CD14-positive monocyte (primary cell): ENCODE measurements around the gene SDK1. TPM values are rescaled to one million over a fixed set of nuclear protein-coding genes. Genes with fewer than 3 reads are reported as not detected.

Experiments used
- DNase-seq, 3 donors: peaks; one replicate each; pipeline ENCODE4 v3.0.0-alpha.2; 2011 to 2022
- H2AFZ ChIP-seq: 2 replicates; pipeline ENCODE4 v1.6.0; 2012; ENCODE audit warnings: mild to moderate bottlenecking, low read depth, low read length, inconsistent platforms; ENCODE audit not compliant: insufficient read depth, poor library complexity, severe bottlenecking
- H3K27ac ChIP-seq, 2 donors: 1 replicate in 1 of 2; 2 replicates in 1 of 2; pipeline ENCODE4 v1.5.1; 2012 to 2013; ENCODE audit warnings: low read length in 2 of 2, control low read depth in 1 of 2, inconsistent platforms in 1 of 2, low read depth in 1 of 2, mild to moderate bottlenecking in 1 of 2
- H3K27me3 ChIP-seq, 2 donors: one replicate each; pipeline versions ENCODE4 v1.6.0 to v1.6.1; 2011 to 2013; ENCODE audit warnings: low read length in 2 of 2; ENCODE audit not compliant: control insufficient read depth in 2 of 2, insufficient read depth in 2 of 2
- H3K36me3 ChIP-seq, 2 donors: replicated peaks in 1 of 2; 1 replicate in 1 of 2; 2 replicates in 1 of 2; pipeline versions ENCODE4 v1.5.1 to v1.6.1; 2012 to 2013; ENCODE audit warnings: low read length in 2 of 2, control low read depth in 1 of 2, inconsistent platforms in 1 of 2, mild to moderate bottlenecking in 1 of 2; ENCODE audit not compliant: insufficient read depth in 2 of 2, control insufficient read depth in 1 of 2
- H3K4me1 ChIP-seq, 2 donors: 1 replicate in 1 of 2; 2 replicates in 1 of 2; pipeline versions ENCODE4 v1.5.1 to v1.6.1; 2012 to 2013; ENCODE audit warnings: low read length in 2 of 2, control low read depth in 1 of 2, inconsistent platforms in 1 of 2, mild to moderate bottlenecking in 1 of 2, moderate library complexity in 1 of 2; ENCODE audit not compliant: insufficient read depth in 2 of 2, control insufficient read depth in 1 of 2
- H3K4me2 ChIP-seq: replicated peaks from 2 replicates; pipeline ENCODE3; 2012; ENCODE audit warnings: low read length, moderate library complexity, mild to moderate bottlenecking; ENCODE audit not compliant: poor library complexity, severe bottlenecking; ENCODE audit errors: extremely low read depth
- H3K4me3 ChIP-seq, 3 experiments: fragments of 200-600 bp in 1 of 3; sonication (generic) in 1 of 3; replicated peaks in 1 of 3; 1 replicate in 2 of 3; 2 replicates in 1 of 3; pipeline ENCODE4 v1.5.1; 2011 to 2013; ENCODE audit warnings: low read length in 3 of 3, mild to moderate bottlenecking in 3 of 3, control low read depth in 2 of 3, low read depth in 2 of 3, inconsistent platforms in 1 of 3, moderate library complexity in 1 of 3
- H3K79me2 ChIP-seq: 2 replicates; pipeline ENCODE4 v1.6.0; 2012; ENCODE audit warnings: mild to moderate bottlenecking, control low read depth, inconsistent platforms, low read length, moderate library complexity; ENCODE audit not compliant: insufficient read depth
- H3K9ac ChIP-seq: 2 replicates; pipeline ENCODE4 v1.6.0; 2017; ENCODE audit warnings: low read length, mild to moderate bottlenecking; ENCODE audit not compliant: insufficient read depth, poor library complexity, severe bottlenecking
- H3K9me3 ChIP-seq, 2 donors: replicated peaks in 1 of 2; 1 replicate in 1 of 2; 2 replicates in 1 of 2; pipeline versions ENCODE4 v1.5.1 to v1.6.1; 2012 to 2013; ENCODE audit warnings: low read length in 2 of 2, control low read depth in 1 of 2; ENCODE audit not compliant: control insufficient read depth in 1 of 2, insufficient read depth in 1 of 2
- H4K20me1 ChIP-seq: 2 replicates; pipeline ENCODE4 v1.6.0; 2012; ENCODE audit warnings: mild to moderate bottlenecking, low read length, control low read depth, moderate library complexity; ENCODE audit not compliant: insufficient read depth
- H3K27ac Mint-ChIP-seq, 7 donors: one replicate each; pipeline ENCODE4 v1.8.0; 2020; ENCODE audit warnings: mild to moderate bottlenecking in 7 of 7, mixed read lengths in 7 of 7, moderate library complexity in 6 of 7, inconsistent platforms in 2 of 7
- H3K27me3 Mint-ChIP-seq, 3 donors: one replicate each; pipeline ENCODE4 v1.8.0; 2021 to 2022; ENCODE audit warnings: low read depth in 3 of 3, mild to moderate bottlenecking in 3 of 3, mixed read lengths in 3 of 3, moderate library complexity in 3 of 3, inconsistent platforms in 1 of 3
- H3K36me3 Mint-ChIP-seq, 2 donors: one replicate each; pipeline ENCODE4 v1.8.0; 2020; ENCODE audit warnings: mixed read lengths in 2 of 2, inconsistent platforms in 1 of 2, mild to moderate bottlenecking in 1 of 2
- H3K4me1 Mint-ChIP-seq: one replicate; pipeline ENCODE4 v1.8.0; 2020; ENCODE audit warnings: mild to moderate bottlenecking, mixed read lengths
- H3K4me3 Mint-ChIP-seq, 2 donors: one replicate each; pipeline ENCODE4 v1.8.0; 2020; ENCODE audit warnings: mild to moderate bottlenecking in 2 of 2, mixed read lengths in 2 of 2, moderate library complexity in 1 of 2
- H3K9me3 Mint-ChIP-seq, 7 donors: one replicate each; pipeline ENCODE4 v1.8.0; 2020 to 2022; ENCODE audit warnings: mixed read lengths in 7 of 7, mild to moderate bottlenecking in 6 of 7, moderate library complexity in 6 of 7, inconsistent platforms in 2 of 7
- WGBS: methylation state at CpG from one replicate; pipeline ENCODE4 v1.1.5; 2013; ENCODE audit warnings: missing lambda C conversion rate; ENCODE audit not compliant: insufficient coverage; 5-methylcytosine and 5-hydroxymethylcytosine counted together
- intact Hi-C, 2 donors: fragments of 100-400 bp; cut with micrococcal nuclease; formaldehyde crosslinking; loops; one replicate each; pipeline versions ENCODE4 v1.15.0 to v1.15.1; 2023
- polyA plus RNA-seq, 3 donors: library from polyadenylated mRNA; depleted of rRNA in 1 of 3; unstranded in 2 of 3; stranded (reverse) in 1 of 3; fragments of 300-500 nt in 2 of 3; fragments of >200 nt in 1 of 3; fragmentation: Illumina TruSeq in 2 of 3; gene quantifications; 1 replicate in 2 of 3; 2 replicates in 1 of 3; pipeline ENCODE4 v1.2.3, GENCODE V29; 2012 to 2021
- TF ChIP-seq, protein P1 (sequence below): fragments of 200-600 bp; IDR thresholded peaks from one replicate; pipeline ENCODE4 v1.8.0; 2022; ENCODE audit warnings: antibody characterized with exemption, mild to moderate bottlenecking

Gene SDK1
- polyA plus RNA-seq, 3 donors, result 0.01 TPM; not detected in 2

DNA sequence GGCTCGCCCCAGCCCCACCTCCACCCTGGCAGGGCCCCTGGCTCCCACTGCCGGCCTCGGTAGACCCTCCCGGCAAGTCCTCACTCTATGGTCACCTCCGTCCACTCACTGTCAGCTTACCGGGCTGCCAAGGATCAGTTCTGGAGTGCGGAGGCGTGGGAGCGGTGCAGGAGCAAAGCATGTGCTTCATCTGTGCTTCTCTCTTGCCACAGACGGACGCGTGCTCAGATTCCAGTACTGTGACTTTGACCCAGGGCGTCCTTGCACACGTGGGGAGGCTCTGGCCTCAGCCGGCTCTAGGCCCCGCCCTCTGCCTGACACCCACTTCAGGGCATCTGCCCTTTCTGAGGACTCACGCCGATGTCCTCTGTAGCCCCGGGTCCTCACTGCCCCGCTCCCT lies 833.6 kb downstream of the SDK1 start:
- WGBS, result 88% methylated on average over 20 of the region's 20 CpGs
- TF ChIP-seq, protein P1, sequence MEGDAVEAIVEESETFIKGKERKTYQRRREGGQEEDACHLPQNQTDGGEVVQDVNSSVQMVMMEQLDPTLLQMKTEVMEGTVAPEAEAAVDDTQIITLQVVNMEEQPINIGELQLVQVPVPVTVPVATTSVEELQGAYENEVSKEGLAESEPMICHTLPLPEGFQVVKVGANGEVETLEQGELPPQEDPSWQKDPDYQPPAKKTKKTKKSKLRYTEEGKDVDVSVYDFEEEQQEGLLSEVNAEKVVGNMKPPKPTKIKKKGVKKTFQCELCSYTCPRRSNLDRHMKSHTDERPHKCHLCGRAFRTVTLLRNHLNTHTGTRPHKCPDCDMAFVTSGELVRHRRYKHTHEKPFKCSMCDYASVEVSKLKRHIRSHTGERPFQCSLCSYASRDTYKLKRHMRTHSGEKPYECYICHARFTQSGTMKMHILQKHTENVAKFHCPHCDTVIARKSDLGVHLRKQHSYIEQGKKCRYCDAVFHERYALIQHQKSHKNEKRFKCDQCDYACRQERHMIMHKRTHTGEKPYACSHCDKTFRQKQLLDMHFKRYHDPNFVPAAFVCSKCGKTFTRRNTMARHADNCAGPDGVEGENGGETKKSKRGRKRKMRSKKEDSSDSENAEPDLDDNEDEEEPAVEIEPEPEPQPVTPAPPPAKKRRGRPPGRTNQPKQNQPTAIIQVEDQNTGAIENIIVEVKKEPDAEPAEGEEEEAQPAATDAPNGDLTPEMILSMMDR, result no peak

DNA sequence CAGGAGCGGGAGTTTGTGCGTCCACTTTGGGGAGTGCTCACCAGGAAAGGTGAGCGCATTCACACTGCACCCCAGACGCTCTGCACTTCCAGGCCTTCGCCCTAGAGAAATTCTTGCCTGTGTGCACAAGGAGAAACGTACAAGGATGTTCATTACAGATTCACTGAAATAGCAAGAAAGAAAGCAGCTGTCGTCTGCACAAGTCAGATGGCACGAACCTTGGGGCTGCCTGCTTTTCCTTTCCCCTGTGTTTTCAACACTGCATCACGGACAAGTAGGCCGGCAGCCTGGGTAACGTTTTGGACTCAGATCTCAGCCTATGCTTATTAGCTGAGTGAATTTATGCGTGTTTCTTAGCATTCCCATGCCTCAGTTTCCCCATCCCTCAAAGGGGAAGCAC lies 834.2 kb downstream of the SDK1 start:
- Histone ChIP-seq H4K20me1 (no peaks in the 10 kb centered on the region), H3K9me3 (no peaks in the 10 kb centered on the region), H3K27ac (no peak overlapping the region), H3K79me2 (no peaks in the 10 kb centered on the region), H3K4me1 (no peaks in the 10 kb centered on the region), H2AFZ (no peak overlapping the region), H3K27me3 (no peaks in the 10 kb centered on the region), H3K4me3 (no peak overlapping the region), H3K36me3 (no peaks in the 10 kb centered on the region), H3K4me2 (no peak overlapping the region), H3K9ac (no peak overlapping the region)
- TF ChIP-seq, protein P1, result no peak
- intact Hi-C loops, result no loop called here
- H3K4me1 Mint-ChIP-seq, result no peaks in the 10 kb centered on the region
- H3K27ac Mint-ChIP-seq, result peak overlapping the region in 1 of 7 donors; percentile 36
- H3K27me3 Mint-ChIP-seq, result peaks cover 0 to 3% (median 2%) of the 10 kb centered on the region in 3 donors
- DNase-seq, result no peak
- H3K36me3 Mint-ChIP-seq, result no peaks in the 10 kb centered on the region
- 94% methylated on average over 11 of the region's 12 CpGs for WGBS
- no peak overlapping the region for H3K4me3 Mint-ChIP-seq
- peaks cover 0 to 3% (median 0%) of the 10 kb centered on the region in 7 donors for H3K9me3 Mint-ChIP-seq

More for the DNA sequence above, 833.6 kb downstream of the SDK1 start:
- peaks cover 0 to 3% (median 0%) of the 10 kb centered on the region in 7 donors for H3K9me3 Mint-ChIP-seq
- no peak overlapping the region for H3K4me2 ChIP-seq
- intact Hi-C loops, result no loop called here
- no peaks in the 10 kb centered on the region for H3K4me1 Mint-ChIP-seq
- no peaks in the 10 kb centered on the region for H3K79me2 ChIP-seq
- H3K9me3 ChIP-seq, result no peaks in the 10 kb centered on the region
- no peaks in the 10 kb centered on the region for H3K27me3 ChIP-seq
- H3K4me3 ChIP-seq, result no peak overlapping the region
- no peak overlapping the region for H2AFZ ChIP-seq
- H3K9ac ChIP-seq, result no peak overlapping the region
- H3K27ac ChIP-seq, result no peak overlapping the region
- no peak for DNase-seq
- H3K4me3 Mint-ChIP-seq, result no peak overlapping the region
- peaks cover 0 to 2% (median 2%) of the 10 kb centered on the region in 3 donors for H3K27me3 Mint-ChIP-seq
- H4K20me1 ChIP-seq, result no peaks in the 10 kb centered on the region
- H3K27ac Mint-ChIP-seq, result no peak overlapping the region
- H3K4me1 ChIP-seq, result no peaks in the 10 kb centered on the region
- no peaks in the 10 kb centered on the region for H3K36me3 ChIP-seq
- H3K36me3 Mint-ChIP-seq, result no peaks in the 10 kb centered on the region
